NCI-H446 (cell line): ENCODE measurements around the gene CCT6B.
"Not testable (repeated sequence)": the region's sequence is repeated elsewhere in the genome, so short reads cannot be mapped to it uniquely, and the experiment has no call there.

Experiments used
- DNase-seq, 2 experiments: peaks; one replicate each; lab custom pipeline; 2025; lab: John Stamatoyannopoulos, UW

The CCT6B gene

DNA sequence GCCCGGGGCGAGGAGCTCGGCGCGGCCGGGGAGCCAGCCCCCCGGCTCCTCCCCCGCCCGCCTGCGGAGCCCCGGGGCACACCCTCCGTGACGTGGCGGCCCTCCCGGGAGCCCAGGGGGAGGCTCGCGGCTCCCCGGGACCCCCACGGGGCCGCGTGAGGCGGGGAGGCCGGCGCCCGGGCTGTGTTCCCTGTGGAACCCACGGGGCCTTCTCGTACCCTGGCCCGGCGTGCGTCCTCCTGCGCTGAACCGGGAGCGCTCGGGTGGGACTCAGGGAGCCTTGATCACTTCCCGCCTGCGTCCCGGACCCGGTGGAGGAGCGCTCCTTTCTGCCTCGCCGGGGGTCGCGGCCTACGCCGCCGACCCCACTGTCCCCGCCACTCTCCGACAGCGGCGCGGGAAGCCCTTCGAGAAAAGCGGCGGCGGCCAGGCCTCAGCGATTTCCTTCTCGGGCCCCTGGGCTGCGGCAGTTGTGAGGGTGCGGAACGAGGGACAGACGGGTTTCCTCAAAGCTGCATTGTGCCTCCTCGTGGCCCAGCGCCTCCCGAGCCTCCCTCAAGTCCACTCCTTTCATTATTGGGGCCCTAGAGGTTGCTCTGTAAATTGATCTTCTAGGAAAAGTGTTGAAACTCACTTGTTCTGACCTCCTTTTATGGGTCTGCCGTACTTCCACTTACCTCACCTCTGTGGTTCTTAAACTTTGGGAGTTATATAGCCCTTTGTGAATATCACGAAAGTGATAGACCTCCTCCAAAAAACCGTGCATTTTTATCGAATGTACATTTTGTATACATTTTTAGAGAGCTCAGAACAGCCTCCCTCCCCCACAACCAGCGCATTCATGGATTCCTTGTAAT is 19.6 kb upstream of the CCT6B start:
- DNase-seq, result peak in 1 of 2 experiments; percentile 79

DNA sequence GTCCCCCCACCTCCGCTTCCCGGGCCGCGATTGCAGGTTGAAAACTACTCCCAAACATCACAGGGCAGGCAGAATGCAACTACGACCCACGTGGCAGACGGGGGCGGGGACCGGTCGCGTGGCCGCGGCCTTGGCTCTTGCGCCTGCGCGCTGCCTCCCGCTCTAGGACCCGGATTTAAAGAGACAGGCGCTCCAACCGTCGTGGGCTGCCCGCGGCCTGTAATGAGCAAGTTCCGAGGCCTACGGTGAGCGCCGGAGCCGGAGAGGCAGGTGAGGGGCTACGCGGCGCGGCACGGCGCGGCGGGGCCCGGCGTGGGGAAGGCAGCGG is 19.1 kb upstream of the CCT6B start, which contains the start of gene LIG3:
LIG3 (plus strand) TSS at position 160 of the 328 bp plus-strand sequence. CDS start 2,494 bp downstream, outside the sequence.
- peak; percentile 67 to 92 for DNase-seq

DNA sequence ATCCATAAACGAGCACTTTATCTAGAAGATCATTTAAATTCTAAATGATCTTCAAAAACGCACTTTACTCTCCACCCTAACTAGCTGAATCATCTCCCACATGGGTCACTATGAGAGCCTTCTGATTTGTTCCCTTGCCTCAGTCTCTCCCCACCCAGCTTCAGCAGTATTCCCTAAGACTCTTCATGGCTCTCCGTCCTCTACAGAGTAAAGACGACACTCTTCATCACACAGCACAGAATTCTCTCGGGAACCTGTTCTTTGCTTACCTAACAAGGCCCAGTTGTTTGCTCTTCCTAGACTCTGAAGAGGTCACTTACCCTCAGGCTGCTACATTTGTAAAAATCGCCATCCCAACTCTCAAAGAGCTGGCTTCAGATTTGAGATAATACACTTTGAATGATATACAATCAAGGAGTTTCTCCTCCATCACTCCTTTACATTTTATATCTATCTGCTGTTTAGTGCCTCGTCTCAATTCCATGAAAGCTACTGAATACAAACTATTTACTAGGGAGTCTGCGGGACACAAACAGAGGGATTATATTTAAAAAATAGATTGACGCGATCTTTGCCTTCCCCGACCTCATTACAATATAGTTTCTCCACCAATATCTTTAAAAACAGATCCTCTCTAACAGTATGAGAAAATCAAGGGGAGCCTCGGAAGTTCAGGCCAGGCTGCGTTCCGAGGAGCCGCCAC is 18.5 kb upstream of the CCT6B start:
- no peak for DNase-seq

- no peak for DNase-seq
These were observed 17.9 kb upstream of the CCT6B start for GRCh38 chr17:34979153-34979552.

- DNase-seq, result no peak
These were observed 13.8 kb upstream of the CCT6B start for GRCh38 chr17:34974794-34975785.

DNA sequence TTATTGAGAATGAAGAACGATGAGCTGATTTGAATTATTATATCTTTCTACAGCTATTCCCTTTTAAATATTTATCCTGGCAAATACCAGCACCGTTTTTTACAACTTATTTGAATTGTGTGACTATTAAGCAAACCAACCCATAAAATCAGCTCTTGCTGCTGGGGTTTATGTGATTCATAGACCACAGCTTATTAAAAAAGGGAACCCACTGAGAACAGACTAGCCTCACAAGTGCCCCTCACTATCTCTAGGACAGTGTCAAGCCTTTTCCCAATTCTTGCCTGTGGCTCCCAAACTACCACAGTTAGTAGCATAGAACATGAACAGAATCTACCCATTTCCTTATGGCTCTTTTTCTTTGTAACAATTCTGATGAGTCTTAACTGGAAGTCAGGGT is 12.9 kb upstream of the CCT6B start:
- DNase-seq, result no peak

- DNase-seq, result no peak
These were observed 2.8 kb downstream of the CCT6B start for GRCh38 chr17:34958438-34958837.

DNA sequence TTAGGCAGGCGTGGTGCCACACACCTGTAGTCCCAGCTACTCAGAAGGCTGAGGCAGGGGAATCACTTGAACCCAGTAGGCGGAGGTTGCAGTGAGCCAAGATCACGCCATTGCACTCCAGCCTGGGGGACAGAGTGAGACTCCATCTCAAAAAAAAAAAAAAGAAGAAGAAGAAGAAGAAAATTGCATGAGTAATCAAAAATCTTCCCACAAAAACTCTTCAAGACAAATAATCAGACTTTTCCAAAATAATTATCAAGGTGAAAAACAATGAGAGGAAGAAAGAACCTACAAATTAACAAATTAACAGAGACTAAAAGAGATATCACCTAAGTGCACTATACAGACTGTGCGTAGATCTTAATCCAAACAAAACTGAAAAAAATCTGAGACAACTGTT is 10.5 kb downstream of the CCT6B start:
- not testable (repeated sequence) for DNase-seq

- no peak for DNase-seq
These were observed 31.0 kb downstream of the CCT6B start for GRCh38 chr17:34930283-34930682.

DNA sequence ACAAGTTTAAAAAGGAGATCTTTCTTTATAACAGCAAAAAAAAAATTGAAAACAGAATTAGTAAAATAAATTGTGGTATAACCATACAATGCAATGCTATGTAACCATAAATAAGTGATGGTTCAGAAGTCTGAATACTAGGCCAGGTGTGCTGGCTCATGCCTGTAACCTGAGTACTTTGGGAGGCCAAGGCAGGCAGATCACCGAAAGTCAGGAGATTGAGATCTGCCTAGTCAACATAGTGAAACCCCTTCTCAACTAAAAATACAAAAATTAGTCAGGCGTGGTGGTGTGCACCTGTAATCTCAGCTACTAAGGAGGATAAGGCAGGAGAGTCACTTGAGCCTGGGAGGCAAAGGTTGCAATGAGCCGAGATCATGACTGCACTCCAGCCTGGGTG is 34.6 kb downstream of the CCT6B start:
- no peak for DNase-seq

DNA sequence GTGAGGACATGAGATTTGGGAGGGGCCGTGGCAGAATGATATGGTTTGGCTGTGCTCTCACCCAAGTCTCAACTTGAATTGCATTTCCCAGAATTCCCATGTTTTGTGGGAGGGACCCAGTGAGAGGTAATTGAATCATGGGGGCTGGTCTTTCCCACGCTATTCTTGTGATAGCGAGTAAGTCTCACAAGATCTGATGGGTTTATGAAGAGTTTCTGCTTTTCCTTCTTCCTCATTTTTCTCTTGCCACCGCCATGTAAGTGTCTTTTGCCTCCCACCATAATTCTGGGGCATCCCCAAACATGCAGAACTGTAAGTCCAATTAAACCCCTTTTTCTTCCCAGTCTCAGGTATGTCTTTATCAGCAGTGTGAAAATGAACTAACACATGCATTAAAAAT is 40.6 kb downstream of the CCT6B start:
- DNase-seq, result no peak

DNA sequence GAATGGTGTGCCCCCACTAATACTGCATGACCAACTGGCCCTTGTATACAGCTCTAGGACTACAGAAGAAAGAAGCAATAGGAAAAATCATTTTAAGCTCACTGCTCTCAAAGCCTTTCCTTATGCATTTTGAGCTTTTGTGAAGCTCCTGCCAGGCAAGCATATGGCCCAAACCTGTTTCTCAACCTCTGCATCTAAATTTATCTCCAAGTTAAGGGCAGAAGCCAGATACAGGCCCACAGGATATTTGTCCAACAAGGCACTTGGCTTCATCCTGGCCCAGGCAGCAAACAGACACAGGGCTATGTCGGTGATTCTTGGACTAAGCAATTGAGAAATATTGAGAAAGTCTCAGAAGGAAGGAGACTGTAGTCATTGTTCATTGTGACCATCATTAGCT is 43.9 kb downstream of the CCT6B start:
- DNase-seq, result no peak

DNA sequence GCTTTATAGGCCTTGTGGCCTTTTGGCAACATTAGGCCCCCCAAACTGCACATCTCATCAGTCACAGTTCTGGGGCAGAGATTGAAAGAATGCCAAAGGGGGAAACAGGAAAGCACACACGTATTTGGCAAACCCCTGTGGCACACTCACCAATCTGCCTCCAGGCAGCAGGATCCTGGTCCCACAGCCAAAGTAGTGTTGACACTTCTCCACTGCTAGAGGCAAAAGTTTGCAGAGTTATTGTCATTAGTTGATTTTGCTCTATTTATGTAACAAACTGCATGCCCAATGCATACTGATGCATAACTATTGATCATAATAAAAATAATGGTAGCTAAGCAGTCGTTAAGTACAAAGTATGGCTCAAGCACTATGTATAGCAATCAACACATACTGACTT is 45.1 kb downstream of the CCT6B start:
- no peak for DNase-seq

GRCh38 chr17:34913001-34913400 is 48.3 kb downstream of the CCT6B start:
- no peak for DNase-seq

DNA sequence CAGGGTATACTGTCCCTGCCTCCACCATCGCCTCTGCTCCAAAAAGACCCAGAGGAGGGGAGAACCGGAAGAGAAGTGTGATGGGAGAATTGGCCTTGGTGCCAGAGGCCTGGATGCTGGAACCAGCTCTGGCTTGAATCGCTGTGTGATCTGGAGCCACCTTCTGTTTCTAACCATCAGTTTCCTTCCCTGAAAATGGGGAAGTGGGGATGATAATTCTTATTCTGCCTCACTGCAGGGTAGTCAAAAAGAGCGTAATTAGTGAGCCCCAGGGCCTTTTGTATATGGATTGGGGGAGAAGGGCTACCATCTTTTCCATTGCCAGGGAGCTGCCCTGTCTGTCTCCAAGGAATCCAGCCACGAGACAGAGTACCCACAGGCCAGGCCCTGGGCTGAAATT is 52.2 kb downstream of the CCT6B start:
- DNase-seq, result no peak

DNA sequence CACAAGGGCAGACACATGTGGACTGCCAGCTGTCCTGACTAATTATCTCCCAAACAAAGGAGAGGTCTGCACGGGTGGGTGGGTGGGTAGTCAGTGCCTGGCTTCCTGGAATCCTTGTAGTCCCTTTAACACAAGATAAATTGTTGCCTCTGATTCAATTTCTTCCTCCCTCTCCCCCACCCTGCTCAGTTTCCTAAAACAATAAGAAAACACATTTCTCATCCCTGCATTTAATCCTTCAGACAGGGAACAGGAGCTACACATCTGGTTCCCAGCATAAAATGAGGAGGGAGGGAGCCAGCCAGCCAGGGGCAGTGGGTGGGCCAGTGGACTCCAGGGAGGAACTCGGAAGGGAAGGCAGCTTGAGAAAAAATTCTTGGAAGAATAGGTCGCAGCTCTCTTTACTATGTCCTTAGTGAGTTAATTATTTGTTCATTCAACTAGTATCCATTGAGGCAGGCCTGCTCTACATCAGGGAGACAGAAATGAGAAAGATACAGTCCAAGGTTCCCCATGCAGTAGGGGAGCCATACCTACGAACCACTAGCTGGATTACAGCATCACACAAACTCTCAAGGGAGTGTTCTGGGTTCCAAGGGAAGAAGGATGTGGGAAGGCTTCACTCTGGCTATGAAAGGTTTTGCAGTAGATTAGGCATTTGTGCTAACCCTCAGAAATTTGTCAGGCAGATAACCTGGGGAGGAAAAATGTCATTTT is 58.3 kb downstream of the CCT6B start:
- DNase-seq, result no peak

DNA sequence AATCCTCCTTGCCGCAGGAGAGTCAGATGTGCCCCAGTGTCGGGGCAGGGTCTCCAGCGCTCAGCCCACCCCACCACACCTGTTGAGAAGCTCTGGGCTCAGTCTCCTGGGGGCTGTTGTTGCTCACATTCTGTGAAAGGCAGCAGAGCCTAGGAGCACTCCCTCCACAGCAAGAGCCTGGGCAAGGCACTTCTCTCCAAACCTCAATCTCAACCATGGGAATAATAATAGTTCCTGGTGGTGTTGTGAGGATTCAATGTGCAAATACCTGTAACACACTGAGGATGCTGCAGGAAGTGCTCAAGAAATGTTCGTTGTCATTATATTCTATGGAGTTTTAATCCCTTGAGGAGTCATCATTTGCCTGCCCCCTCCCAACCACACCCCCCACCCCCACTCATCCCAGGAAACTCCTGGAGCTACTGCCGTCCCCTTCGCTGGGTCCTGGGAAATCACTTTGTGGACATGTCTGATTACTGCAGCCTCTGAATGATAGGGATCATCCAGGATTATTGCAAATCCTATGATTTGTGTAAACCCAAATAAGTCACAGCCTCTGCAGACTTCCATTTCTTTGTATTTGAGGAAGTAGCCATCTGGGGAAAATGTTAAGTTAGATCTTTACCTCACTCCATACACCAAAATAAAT is 61.5 kb downstream of the CCT6B start:
- no peak for DNase-seq

DNA sequence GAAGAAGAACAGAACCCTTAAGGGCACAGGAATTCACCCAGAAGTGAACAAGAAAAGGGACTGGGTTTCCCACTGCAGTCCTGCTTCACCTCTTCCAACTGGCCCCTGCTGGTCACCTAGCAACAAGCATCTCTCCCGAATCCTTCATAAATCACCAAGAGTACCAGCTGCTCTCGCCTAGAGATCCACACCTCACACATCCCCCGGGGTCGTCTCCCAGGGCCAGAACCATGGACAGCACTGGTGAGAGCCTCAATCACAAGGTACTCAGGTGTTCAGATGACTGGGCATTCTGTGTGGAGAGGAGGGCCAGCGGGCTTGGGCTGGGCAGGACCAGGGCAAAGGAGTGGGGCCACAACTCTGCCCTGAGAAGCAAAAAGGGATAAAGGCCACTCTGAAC is 65.9 kb downstream of the CCT6B start:
- DNase-seq, result no peak

- DNase-seq, result no peak
These were observed 66.3 kb downstream of the CCT6B start for GRCh38 chr17:34894964-34895363.

- DNase-seq, result peak in 1 of 2 experiments; percentile 9
These were observed 68.6 kb downstream of the CCT6B start for GRCh38 chr17:34892461-34893249.
